Measurements from ENCODE around the gene CTNNBL1.

CTNNBL1 gene

DNA sequence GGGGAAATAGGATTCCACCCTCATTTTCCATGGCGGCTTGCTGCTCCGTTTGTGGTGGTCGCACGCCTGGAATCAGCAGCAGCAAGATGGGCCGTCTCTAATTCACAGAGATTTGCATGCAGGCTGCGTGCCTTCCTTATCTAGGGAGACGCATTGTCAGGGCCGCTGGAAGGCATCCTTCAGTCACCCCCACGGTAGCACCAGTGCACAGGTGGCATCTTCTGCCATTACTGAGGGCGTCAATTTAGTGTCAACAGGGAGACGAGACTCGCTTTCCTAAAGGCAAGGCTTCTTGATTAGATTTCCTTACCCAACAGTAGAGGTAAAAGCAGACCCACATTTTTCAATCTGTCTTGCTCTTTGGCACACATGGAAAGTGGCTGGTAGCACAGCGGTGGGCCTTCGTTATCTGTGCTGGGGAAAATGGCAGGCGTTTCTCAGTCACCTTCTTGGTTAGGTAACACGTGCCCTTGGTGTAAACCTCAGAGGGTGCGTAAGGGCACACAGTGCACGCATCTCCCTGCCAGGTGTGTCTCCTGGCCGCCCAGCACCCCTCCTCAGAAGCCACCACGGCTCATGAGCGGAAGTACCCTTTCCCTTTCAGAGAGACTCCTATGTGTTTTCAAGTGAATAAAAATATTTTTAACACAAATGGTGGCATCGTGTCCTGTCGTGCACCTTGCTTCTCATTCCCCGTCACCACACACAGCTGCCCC is 181.8 kb downstream of the CTNNBL1 start:
- Histone ChIP-seq H3K4me3 (ENCODE audit: insufficient read depth in 1 of 2, low read depth in 1 of 2, low read length in 2 of 2) (no peak overlapping the region), H3K23ac (ENCODE audit: low read length in 2 of 2) (no peak overlapping the region), H2AK5ac (ENCODE audit: low read length, severe bottlenecking) (no peak overlapping the region), H3K79me1 (replicated peaks; ENCODE audit: low read length, poor library complexity, severe bottlenecking) (no peaks in the 10 kb centered on the region), H3K9ac (ENCODE audit: low read length) (no peak overlapping the region), H3K9me3 (ENCODE audit: control insufficient read depth, low read length) (no peaks in the 10 kb centered on the region), H3K18ac (ENCODE audit: low read depth in 1 of 2, low read length in 2 of 2) (no peak overlapping the region), H3K36me3 (ENCODE audit: control insufficient read depth in 1 of 2, insufficient read depth in 2 of 2, low read depth in 1 of 2, low read length in 2 of 2) (peaks cover 35 to 47% of the 10 kb centered on the region in 2 experiments), H3K14ac (ENCODE audit: low read length in 2 of 2) (no peak overlapping the region), H2BK5ac (ENCODE audit: low read depth, low read length, poor library complexity, severe bottlenecking) (no peak overlapping the region), H4K8ac (ENCODE audit: low read length) (no peak overlapping the region), H4K91ac (ENCODE audit: low read length) (no peak overlapping the region), H2BK120ac (ENCODE audit: low read depth, low read length) (no peak overlapping the region), H2AFZ (ENCODE audit: low read depth, low read length) (no peak overlapping the region), H3K4ac (ENCODE audit: low read depth in 1 of 2, low read length in 2 of 2) (no peak overlapping the region), H3K4me2 (ENCODE audit: low read length, poor library complexity, severe bottlenecking) (no peak overlapping the region), H2BK12ac (ENCODE audit: low read length in 2 of 2) (no peak overlapping the region), H3K27me3 (ENCODE audit: control insufficient read depth in 1 of 2, insufficient read depth in 1 of 2, low read length in 2 of 2) (peaks cover 3 to 16% of the 10 kb centered on the region in 2 experiments), H3K4me1 (ENCODE audit: control insufficient read depth, insufficient read depth, low read depth, low read length) (no peaks in the 10 kb centered on the region), H2BK15ac (ENCODE audit: low read depth, poor library complexity, severe bottlenecking) (no peak overlapping the region), H3K27ac (ENCODE audit: low read length, poor library complexity, severe bottlenecking) (no peak overlapping the region)
- 98% methylated on average over 22 of the region's 24 CpGs for WGBS
- no peak for DNase-seq

GRCh38 chr20:37876863-37877262 is 183.0 kb downstream of the CTNNBL1 start:
- no peak overlapping the region for H3K4me3 ChIP-seq (ENCODE audit: insufficient read depth in 1 of 2, low read depth in 1 of 2, low read length in 2 of 2)
- H2AFZ ChIP-seq (ENCODE audit: low read depth, low read length): no peak overlapping the region
- no peak for DNase-seq
- no peak overlapping the region for H2BK5ac ChIP-seq (ENCODE audit: low read depth, low read length, poor library complexity, severe bottlenecking)
- H3K14ac ChIP-seq (ENCODE audit: low read length in 2 of 2): no peak overlapping the region
- H3K9me3 ChIP-seq (ENCODE audit: control insufficient read depth, low read length): no peaks in the 10 kb centered on the region
- H3K79me1 ChIP-seq (replicated peaks; ENCODE audit: low read length, poor library complexity, severe bottlenecking): no peaks in the 10 kb centered on the region
- no peak overlapping the region for H2BK12ac ChIP-seq (ENCODE audit: low read length in 2 of 2)
- H3K36me3 ChIP-seq (ENCODE audit: control insufficient read depth in 1 of 2, insufficient read depth in 2 of 2, low read depth in 1 of 2, low read length in 2 of 2): peaks cover 22 to 38% of the 10 kb centered on the region in 2 experiments
- H3K4me1 ChIP-seq (ENCODE audit: control insufficient read depth, insufficient read depth, low read depth, low read length): no peaks in the 10 kb centered on the region
- no peak overlapping the region for H3K18ac ChIP-seq (ENCODE audit: low read depth in 1 of 2, low read length in 2 of 2)
- H3K23ac ChIP-seq (ENCODE audit: low read length in 2 of 2): no peak overlapping the region
- H2AK5ac ChIP-seq (ENCODE audit: low read length, severe bottlenecking): no peak overlapping the region
- H4K91ac ChIP-seq (ENCODE audit: low read length): no peak overlapping the region
- no peak overlapping the region for H3K4me2 ChIP-seq (ENCODE audit: low read length, poor library complexity, severe bottlenecking)
- H3K4ac ChIP-seq (ENCODE audit: low read depth in 1 of 2, low read length in 2 of 2): no peak overlapping the region
- H2BK15ac ChIP-seq (ENCODE audit: low read depth, poor library complexity, severe bottlenecking): no peak overlapping the region
- no peak overlapping the region for H3K9ac ChIP-seq (ENCODE audit: low read length)
- no peak overlapping the region for H3K27ac ChIP-seq (ENCODE audit: low read length, poor library complexity, severe bottlenecking)
- H4K8ac ChIP-seq (ENCODE audit: low read length): no peak overlapping the region
- H2BK120ac ChIP-seq (ENCODE audit: low read depth, low read length): no peak overlapping the region
- H3K27me3 ChIP-seq (ENCODE audit: control insufficient read depth in 1 of 2, insufficient read depth in 1 of 2, low read length in 2 of 2): peaks cover 6 to 28% of the 10 kb centered on the region in 2 experiments
- WGBS: 95% methylated on average over 6 of the region's 7 CpGs

DNA sequence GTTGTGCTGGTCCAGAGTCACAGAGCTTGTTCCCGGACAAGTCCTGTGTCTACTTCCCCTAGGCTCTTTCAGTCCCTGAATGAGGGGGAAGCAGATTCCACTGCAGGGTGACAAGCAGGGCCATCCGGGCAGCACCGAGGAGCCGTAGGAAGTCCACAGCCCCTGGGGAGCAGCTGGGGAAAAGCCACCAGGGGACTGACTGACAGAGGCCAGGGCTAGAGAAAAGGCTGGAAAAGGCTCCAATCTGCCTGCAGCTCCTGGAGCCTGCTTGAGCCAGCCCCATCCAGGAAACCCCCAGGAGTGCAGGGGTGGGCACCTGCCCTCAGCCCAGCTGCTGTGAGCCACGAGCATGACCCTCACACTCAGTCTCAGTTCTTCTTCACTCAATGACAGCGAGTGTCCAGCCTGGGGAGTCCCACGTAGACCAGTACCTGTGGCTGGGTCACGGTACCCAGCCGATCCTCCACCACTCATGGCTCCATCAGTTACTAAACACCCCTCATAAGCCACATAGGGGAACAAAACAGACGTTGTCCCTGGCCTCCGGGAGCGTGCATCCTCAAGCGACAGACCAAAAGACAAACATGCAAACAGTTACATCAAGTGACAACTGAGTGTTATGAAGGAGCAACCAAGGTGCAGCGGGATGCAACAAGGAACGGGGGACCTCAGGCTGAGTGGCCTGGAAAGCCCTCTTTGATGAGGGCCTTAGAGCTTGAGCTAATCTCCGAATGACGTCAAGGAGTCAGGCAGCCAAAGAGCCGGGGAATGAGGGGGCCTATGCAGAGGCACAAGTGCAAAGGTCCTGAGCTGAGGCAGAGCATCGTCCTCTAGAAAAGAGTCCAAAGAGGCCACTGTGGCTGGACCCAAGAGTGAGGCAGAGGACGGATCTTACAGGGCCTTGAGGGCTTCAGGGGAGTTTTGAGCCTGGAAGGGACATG is 184.3 kb downstream of the CTNNBL1 start:
- Histone ChIP-seq H3K4me3 (ENCODE audit: insufficient read depth in 1 of 2, low read depth in 1 of 2, low read length in 2 of 2) (no peak overlapping the region), H3K36me3 (ENCODE audit: control insufficient read depth in 1 of 2, insufficient read depth in 2 of 2, low read depth in 1 of 2, low read length in 2 of 2) (peaks cover 14 to 26% of the 10 kb centered on the region in 2 experiments), H3K14ac (ENCODE audit: low read length in 2 of 2) (peak overlapping the region in 1 of 2 experiments; percentile 47), H3K27ac (ENCODE audit: low read length, poor library complexity, severe bottlenecking) (no peak overlapping the region), H2BK120ac (ENCODE audit: low read depth, low read length) (no peak overlapping the region), H3K27me3 (ENCODE audit: control insufficient read depth in 1 of 2, insufficient read depth in 1 of 2, low read length in 2 of 2) (peaks cover 6 to 38% of the 10 kb centered on the region in 2 experiments), H4K91ac (ENCODE audit: low read length) (no peak overlapping the region), H3K9ac (ENCODE audit: low read length) (no peak overlapping the region), H3K9me3 (ENCODE audit: control insufficient read depth, low read length) (no peaks in the 10 kb centered on the region), H2AFZ (ENCODE audit: low read depth, low read length) (no peak overlapping the region), H4K8ac (ENCODE audit: low read length) (no peak overlapping the region), H3K18ac (ENCODE audit: low read depth in 1 of 2, low read length in 2 of 2) (no peak overlapping the region), H2BK15ac (ENCODE audit: low read depth, poor library complexity, severe bottlenecking) (no peak overlapping the region), H2AK5ac (ENCODE audit: low read length, severe bottlenecking) (no peak overlapping the region), H3K4me2 (ENCODE audit: low read length, poor library complexity, severe bottlenecking) (no peak overlapping the region), H3K4me1 (ENCODE audit: control insufficient read depth, insufficient read depth, low read depth, low read length) (no peaks in the 10 kb centered on the region), H3K4ac (ENCODE audit: low read depth in 1 of 2, low read length in 2 of 2) (no peak overlapping the region), H2BK12ac (ENCODE audit: low read length in 2 of 2) (no peak overlapping the region), H2BK5ac (ENCODE audit: low read depth, low read length, poor library complexity, severe bottlenecking) (no peak overlapping the region), H3K79me1 (replicated peaks; ENCODE audit: low read length, poor library complexity, severe bottlenecking) (no peaks in the 10 kb centered on the region), H3K23ac (ENCODE audit: low read length in 2 of 2) (no peak overlapping the region)
- DNase-seq: no peak
- 90% methylated on average over 20 of the region's 20 CpGs for WGBS

Data from mesenchymal stem cell (in vitro differentiated cells and primary cell).